Left ventricle myocardium superior (tissue), 1 donor: ENCODE results near the gene PSMD3. TPM values are rescaled to one million over a fixed set of nuclear protein-coding genes. Genes with fewer than 3 reads are reported as not detected.
"Not testable (repeated sequence)": the region's sequence is repeated elsewhere in the genome, so short reads cannot be mapped to it uniquely, and the experiment has no call there.

Source experiments
- ATAC-seq: fragments of 200-7000 bp; cut with Tn5 transposase; one replicate; pipeline ENCODE4 v1.9.1; 2020; ENCODE audit warnings: mild to moderate bottlenecking, moderate library complexity
- DNase-seq: peaks from one replicate; pipeline ENCODE4 v3.0.0-alpha.2; 2020
- intact Hi-C: fragments of 100-400 bp; cut with micrococcal nuclease; formaldehyde crosslinking; loops from one replicate; pipeline ENCODE4 v1.11.0; 2022
- long read RNA-seq: library from polyadenylated mRNA; unstranded; transcript quantifications from one replicate; pipeline ENCODE4 v2.0.0, GENCODE V29; 2021
- total RNA-seq: library from RNA; stranded (reverse); fragmentation: NEBNext Ultra II Directional; extraction: Animal tissue kit (Norgen Biotek cat#: 25700); gene quantifications from one replicate; pipeline ENCODE4 v1.2.1, GENCODE V29; 2021
- donor health status: DM: no; HTN: yes; CAD: no; lungs with severe emphysema.

PSMD3 gene
- 83.4 TPM for total RNA-seq
- long read RNA-seq, transcript PSMD3-201 (12 exons, 2,158 nt), result major isoform, 66 of 106 reads
- long read RNA-seq, partial matches to known transcripts, result 10 of 106 reads
- long read RNA-seq, other reads (novel, unspliced or antisense), result 30 of 106 reads

- DNase-seq (peak; percentile 98), ATAC-seq (peak; percentile 96)
- intact Hi-C loops, result no loop called here
Observed at GRCh38 chr17:39980351-39981206, at the start of gene PSMD3. Gene PSMD3, plus strand, starts transcription at chr17:39980807. Its CDS starts 164 bp downstream, at chr17:39980971.

- ATAC-seq (peak; percentile 83), DNase-seq (peak; percentile 74)
- intact Hi-C loops, result no loop called here
Observed at GRCh38 chr17:39933912-39934311, 46.7 kb upstream of the PSMD3 start.

GRCh38 chr17:39934324-39934723, 46.3 kb upstream of the PSMD3 start:
- intact Hi-C loops, result no loop called here
- DNase-seq (no peak), ATAC-seq (no peak)

- ATAC-seq (no peak), DNase-seq (no peak)
Observed at GRCh38 chr17:39935909-39936308, 44.7 kb upstream of the PSMD3 start.

GRCh38 chr17:39937447-39937846, 43.2 kb upstream of the PSMD3 start:
- intact Hi-C loops, result no loop called here
- DNase-seq, result no peak

More at GRCh38 chr17:39935909-39936308, 44.7 kb upstream of the PSMD3 start:
- intact Hi-C loops, result no loop called here

GRCh38 chr17:39938140-39938869, 42.3 kb upstream of the PSMD3 start:
- no peak for DNase-seq
- ATAC-seq, result no peak
- intact Hi-C loops, result no loop called here

More at GRCh38 chr17:39937447-39937846, 43.2 kb upstream of the PSMD3 start:
- no peak for ATAC-seq

GRCh38 chr17:39939106-39939505, 41.5 kb upstream of the PSMD3 start:
- DNase-seq (no peak), ATAC-seq (no peak)
- intact Hi-C loops, result no loop called here

GRCh38 chr17:39939588-39940419, 40.8 kb upstream of the PSMD3 start:
- ATAC-seq (peak; percentile 74), DNase-seq (peak; percentile 48)

GRCh38 chr17:39943702-39944392, 36.8 kb upstream of the PSMD3 start:
- DNase-seq, result peak; percentile 57
- ATAC-seq, result peak; percentile 29

More at GRCh38 chr17:39939588-39940419, 40.8 kb upstream of the PSMD3 start:
- intact Hi-C loops, result no loop called here

GRCh38 chr17:39944393-39944711, 36.3 kb upstream of the PSMD3 start:
- ATAC-seq (no peak), DNase-seq (no peak)
- intact Hi-C loops, result no loop called here

More at GRCh38 chr17:39943702-39944392, 36.8 kb upstream of the PSMD3 start:
- intact Hi-C loops, result no loop called here

- ATAC-seq, result no peak
- no peak for DNase-seq
- intact Hi-C loops, result no loop called here
Observed at GRCh38 chr17:39946551-39947330, 33.9 kb upstream of the PSMD3 start.

GRCh38 chr17:39948489-39948828, 32.1 kb upstream of the PSMD3 start:
- intact Hi-C loops, DNase-seq, ATAC-seq: not testable (repeated sequence)

- intact Hi-C loops, result no loop called here
- ATAC-seq, result no peak
- no peak for DNase-seq
Observed at GRCh38 chr17:39949028-39949427, 31.6 kb upstream of the PSMD3 start.

GRCh38 chr17:39950871-39951348, 29.7 kb upstream of the PSMD3 start:
- ATAC-seq (no peak), DNase-seq (peak; percentile 64)
- intact Hi-C loops, result no loop called here

- ATAC-seq (no peak), DNase-seq (peak; percentile 50)
- intact Hi-C loops, result no loop called here
Observed at GRCh38 chr17:39951924-39952679, 28.5 kb upstream of the PSMD3 start.

- intact Hi-C loops, result no loop called here
- ATAC-seq, result peak; percentile 93
- peak; percentile 98 for DNase-seq
Observed at GRCh38 chr17:39952680-39953470, 27.7 kb upstream of the PSMD3 start.
